Endothelial cell of umbilical vein (primary cell): ENCODE data around the gene C6orf136.

Source experiments
- EZH2 ChIP-seq: IDR thresholded peaks from 2 replicates; pipeline ENCODE4 v1.6.1; 2012; ENCODE audit warnings: borderline replicate concordance, low read depth, mild to moderate bottlenecking, moderate library complexity, low read length, inconsistent platforms; ENCODE audit not compliant: severe bottlenecking
- FOS ChIP-seq: IDR thresholded peaks from 2 replicates; pipeline ENCODE4 v1.6.1; 2011; ENCODE audit warnings: mild to moderate bottlenecking, low read length, moderate library complexity, borderline replicate concordance; ENCODE audit not compliant: insufficient read depth
- POLR2A ChIP-seq: IDR thresholded peaks from 2 replicates; pipeline ENCODE4 v1.6.1; 2012; ENCODE audit warnings: low read depth, mild to moderate bottlenecking, control low read depth, low read length
- POLR2AphosphoS5 ChIP-seq: IDR thresholded peaks from 2 replicates; pipeline ENCODE4 v1.6.1; 2012; ENCODE audit warnings: low read depth, mild to moderate bottlenecking, control low read depth, low read length, moderate library complexity; ENCODE audit not compliant: insufficient read depth
- TF ChIP-seq, protein P1 (sequence below), 2 donors: IDR thresholded peaks; 1 replicate in 1 of 2; 2 replicates in 1 of 2; pipeline ENCODE4 v1.5.1; 2011; ENCODE audit warnings: low read length in 2 of 2, mild to moderate bottlenecking in 2 of 2, moderate library complexity in 2 of 2, control low read depth in 1 of 2, inconsistent platforms in 1 of 2, low read depth in 1 of 2; ENCODE audit not compliant: insufficient read depth in 1 of 2; ENCODE audit errors: extremely low read depth in 1 of 2
- TF ChIP-seq, protein P2 (sequence below): IDR thresholded peaks from 2 replicates; pipeline ENCODE4 v1.6.1; 2011; ENCODE audit not compliant: insufficient read depth, insufficient read length

DNA sequence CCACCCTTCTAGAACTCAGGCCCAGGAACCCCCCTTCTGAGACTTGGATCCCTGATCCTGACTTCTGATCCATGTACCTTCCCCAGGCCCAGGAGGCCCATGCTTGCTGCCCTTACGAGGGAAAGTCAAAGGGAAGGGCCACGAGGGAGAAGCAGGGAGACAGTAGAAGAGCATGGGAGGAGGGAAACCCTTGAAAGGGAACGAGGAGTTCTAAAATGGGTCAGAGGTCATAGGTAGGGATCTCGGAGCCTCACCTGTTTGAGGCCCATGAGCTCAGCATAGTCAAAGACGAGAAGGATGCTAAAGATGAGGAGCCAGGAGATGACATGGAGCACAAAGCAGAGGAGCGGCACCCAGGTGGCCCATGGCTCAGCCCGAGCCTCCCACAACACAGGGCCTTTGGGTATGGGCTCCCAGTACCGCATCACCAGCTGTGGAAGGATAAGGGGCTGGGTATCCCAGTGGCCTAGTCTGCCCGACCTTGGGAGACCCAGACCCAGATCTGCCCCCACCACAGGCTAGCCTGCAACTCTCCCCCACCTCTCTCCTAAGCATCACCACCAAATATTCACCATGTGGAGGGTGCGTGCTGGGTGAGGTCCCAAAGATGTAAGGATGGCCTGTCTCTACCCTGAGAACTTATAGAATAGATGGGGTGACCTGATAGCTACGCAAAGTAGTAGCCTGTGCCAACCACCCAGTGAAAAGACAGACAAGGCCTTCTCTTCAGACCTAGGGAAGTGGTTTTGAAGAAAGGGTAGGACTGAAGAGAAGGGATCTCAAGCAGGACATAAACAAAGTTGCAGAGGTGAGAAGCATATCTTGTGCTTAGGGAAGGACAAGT, 42.3 kb downstream of the C6orf136 start:
- TF ChIP-seq, protein P1, sequence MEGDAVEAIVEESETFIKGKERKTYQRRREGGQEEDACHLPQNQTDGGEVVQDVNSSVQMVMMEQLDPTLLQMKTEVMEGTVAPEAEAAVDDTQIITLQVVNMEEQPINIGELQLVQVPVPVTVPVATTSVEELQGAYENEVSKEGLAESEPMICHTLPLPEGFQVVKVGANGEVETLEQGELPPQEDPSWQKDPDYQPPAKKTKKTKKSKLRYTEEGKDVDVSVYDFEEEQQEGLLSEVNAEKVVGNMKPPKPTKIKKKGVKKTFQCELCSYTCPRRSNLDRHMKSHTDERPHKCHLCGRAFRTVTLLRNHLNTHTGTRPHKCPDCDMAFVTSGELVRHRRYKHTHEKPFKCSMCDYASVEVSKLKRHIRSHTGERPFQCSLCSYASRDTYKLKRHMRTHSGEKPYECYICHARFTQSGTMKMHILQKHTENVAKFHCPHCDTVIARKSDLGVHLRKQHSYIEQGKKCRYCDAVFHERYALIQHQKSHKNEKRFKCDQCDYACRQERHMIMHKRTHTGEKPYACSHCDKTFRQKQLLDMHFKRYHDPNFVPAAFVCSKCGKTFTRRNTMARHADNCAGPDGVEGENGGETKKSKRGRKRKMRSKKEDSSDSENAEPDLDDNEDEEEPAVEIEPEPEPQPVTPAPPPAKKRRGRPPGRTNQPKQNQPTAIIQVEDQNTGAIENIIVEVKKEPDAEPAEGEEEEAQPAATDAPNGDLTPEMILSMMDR (IDR thresholded peaks at IDR 0.05; ENCODE audit: extremely low read depth in 1 of 2, insufficient read depth in 1 of 2, low read depth in 1 of 2, low read length in 2 of 2) = no peak
- TF ChIP-seq POLR2A (peak; percentile 4), EZH2 (no peak), FOS (no peak), POLR2AphosphoS5 (no peak)
- TF ChIP-seq, protein P2, sequence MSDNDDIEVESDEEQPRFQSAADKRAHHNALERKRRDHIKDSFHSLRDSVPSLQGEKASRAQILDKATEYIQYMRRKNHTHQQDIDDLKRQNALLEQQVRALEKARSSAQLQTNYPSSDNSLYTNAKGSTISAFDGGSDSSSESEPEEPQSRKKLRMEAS = no peak
